Stimulated activated CD8-positive, alpha-beta memory T cell treated with anti-CD3 and anti-CD28 coated beads, Interleukin-4, amount 100 ng/mL, for 48 hours (primary cell): ENCODE measurements around the gene DNAAF3.
"Not testable (repeated sequence)": the region's sequence is repeated elsewhere in the genome, so short reads cannot be mapped to it uniquely, and the experiment has no call there.

Experiments used
- DNase-seq: peaks from one replicate; pipeline ENCODE4 v3.0.0-alpha.2; 2020

The DNAAF3 gene

DNA sequence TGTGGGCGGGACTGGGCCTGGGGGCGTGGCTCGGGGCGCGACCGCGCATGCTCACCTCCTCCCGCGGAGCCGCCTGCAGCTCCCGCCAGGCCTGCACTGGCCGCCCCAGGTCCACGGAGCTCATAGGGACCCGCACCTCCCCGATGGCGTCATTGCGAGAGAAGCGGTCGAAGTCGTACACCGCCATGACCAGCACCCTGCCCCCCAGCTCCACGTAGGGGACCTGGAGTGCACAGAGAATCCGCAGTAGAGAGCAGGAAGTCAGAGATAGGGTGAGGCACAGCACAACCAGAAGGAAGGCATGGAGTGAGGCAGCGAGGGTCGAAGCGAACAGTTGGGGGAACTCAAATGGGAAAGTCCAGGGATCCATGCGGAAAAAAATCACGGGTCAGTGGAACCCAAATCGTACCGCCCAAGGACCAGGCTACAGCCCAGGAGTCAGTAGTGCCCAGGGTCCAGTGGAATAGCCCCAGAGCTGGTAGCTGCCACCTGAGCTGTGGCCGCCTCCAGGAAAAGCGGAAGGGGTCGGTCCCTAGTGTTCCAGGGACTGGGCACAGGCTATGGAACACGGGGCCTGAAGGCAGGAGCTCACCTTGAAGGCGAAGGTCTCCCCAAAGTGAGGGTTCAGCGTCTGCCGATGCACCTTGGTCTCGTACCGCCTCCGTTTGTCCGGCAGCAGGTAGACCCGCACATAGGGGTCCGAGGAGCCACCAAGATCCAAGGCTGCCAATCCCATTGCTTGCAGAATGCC is 8.9 kb upstream of the DNAAF3 start:
- DNase-seq = peak; percentile 28

DNA sequence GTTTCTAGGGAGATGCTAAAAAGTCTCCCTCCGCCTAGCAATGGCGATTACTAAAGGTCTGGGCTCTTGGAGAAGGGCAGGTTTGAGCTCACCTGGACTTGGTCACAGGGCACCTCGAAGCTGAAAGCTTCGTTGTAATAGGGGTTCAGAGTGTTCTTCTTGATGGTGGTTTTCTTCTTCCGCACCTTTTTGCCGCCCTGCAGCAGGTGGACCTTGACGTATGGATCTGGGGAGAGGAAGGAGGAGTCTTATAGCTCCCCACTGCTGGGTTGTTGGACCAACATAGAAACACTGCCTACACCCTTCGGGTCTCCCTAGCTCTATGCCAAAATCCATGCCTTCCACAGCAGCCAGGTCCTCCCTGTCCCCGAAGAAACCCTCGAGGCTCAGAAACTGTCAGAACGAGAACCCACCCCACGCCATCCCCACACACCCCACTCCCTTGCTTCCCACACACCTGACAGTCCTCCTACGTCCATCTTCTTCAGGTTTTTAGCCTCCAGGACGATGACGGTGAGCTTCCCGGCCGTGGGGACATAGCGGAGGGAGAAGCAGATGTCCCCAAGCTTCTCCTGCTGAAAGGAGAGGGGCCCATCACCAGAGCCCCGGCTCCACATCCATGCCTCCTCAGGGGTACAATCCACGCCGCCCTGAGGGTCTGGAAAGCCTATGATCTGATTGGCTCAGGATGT is 8.2 kb upstream of the DNAAF3 start:
- DNase-seq = no peak

DNA sequence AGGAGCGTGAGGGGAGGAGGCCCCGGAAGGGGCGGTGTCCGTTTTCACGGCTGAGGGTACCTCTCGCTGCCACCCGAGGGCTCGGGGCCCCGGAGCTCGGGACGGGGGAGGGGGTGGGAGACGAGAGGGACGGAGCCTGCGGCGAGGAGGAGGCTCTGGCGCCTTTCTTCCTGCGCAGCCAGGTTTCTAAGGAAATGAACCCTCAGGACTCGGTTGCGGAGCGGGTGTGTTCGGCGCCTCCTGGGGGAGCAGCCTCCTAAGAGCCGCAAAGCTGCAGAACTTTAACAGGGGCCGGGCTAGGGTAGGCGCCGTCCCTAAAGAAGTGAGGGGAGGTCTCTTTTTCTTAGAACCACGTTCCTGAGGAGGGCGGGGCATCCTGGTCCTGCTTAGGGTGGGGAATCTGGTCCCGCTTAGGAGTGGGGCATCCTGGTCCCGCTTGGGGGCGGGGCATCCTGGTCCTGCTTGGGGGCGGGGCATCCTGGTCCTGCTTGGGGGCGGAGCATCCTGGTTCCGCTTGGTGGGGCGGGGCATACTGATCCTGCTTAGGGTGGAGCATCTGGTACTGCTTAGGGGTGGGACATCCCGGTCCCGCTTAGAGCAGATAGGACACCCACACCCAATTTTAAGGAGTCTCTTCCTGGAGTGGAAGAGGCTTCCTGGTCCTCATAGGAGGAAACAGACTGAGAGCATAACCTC is 7.4 kb upstream of the DNAAF3 start:
- DNase-seq = peak; percentile 83

DNA sequence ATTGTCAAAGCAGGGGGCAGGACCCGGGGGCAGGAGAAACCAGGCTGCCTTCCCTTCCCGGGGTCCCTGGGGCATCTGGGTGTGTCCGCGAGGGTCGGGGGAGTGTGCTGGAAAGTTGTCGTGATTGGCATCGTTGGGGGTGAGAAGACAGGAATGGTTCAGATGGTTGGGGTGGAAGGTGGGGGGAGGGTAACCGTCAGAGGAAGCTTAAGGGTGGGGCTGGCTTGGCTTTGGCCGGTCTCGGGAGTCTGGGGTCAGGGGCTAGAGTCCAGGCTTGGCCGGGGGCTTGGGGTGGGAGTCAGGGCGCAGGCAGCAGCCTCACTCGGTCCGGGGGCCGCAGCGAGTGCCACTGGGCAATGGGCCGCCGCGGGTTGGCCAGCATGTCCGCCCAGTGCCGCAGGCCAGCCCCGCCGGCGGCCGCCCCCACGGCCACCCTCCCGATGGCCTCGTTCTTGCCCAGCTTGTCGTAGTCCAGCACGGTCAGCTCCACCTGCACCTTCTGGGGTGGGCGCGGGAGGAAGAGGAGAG is 6.8 kb upstream of the DNAAF3 start:
- no peak for DNase-seq

DNA sequence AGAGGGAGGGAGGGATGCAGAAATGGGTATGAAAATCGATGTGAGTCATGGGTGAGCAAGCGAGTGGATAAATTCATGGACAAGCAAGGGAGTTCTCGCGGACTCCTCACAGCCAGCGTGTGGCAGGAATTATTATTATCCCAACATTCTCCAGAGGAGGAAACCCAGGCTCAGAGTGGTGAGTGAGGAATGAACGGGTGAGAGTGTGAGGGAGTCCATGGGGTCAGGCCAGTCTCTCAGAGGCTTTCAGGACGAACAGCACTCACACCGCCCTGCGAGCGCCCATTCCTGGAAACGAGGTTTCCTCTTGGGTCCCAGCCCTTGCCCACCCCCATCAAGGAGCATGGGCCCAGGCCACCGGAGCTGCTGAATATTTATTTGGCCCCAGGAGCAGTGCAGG is 6.3 kb upstream of the DNAAF3 start:
- no peak for DNase-seq

DNA sequence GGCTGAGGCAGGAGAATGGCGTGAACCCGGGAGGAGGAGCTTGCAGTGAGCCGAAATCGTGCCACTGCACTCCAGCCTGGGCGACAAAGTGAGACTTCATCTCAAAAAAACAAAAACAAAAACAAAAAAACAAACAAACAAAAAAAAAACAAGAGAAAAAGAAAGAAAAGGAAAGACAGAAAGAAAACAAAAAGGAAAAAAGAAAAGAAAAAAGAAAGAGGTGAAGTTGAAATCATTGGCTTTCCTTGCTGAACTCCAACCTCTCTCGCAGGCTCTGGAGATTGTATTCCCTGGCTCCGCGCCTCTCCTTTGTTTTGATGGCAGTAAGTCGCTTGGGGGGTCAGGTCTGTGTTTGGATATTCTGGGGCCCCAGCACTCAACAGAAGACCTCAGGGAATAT is 5.9 kb upstream of the DNAAF3 start:
- DNase-seq = not testable (repeated sequence)

DNA sequence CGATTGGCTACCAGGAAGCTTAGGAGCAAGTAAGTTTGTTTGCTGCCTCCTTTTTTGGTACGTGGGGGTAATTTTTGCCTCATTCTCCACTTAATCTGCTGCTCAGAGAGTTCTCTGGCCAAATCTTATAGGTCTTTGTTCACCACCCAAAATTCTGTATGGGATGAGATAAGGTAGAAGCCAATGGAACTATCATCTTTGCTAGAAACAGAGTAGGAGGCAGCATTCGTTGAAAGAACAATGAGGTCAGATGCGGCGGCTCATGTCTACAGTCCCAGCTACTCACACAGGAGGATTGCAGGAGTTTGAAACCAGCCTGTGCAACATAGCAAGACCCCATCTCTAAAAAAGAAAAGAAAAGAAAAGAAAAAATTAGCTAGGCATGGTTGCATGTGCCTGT is 5.0 kb upstream of the DNAAF3 start:
- no peak for DNase-seq

DNA sequence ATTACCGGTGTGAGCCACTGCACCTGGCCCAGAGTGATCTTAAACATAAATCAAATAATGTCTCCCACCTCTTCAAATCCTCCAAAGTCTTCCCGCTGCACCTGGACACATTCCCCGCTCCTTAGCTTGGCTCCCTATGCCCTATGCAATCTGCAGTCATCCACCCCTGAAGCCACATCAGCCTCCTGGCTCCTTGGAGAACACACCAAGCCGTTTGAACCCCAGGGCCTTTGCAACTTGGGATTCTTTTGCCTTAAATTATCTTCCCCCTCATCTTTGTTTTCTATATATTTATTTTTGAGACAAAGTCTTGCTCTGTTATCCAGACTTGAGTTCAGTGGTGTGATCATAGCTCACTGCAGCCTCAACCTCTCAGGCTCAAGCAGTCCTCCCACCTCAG is 2.7 kb upstream of the DNAAF3 start:
- no peak for DNase-seq

DNA sequence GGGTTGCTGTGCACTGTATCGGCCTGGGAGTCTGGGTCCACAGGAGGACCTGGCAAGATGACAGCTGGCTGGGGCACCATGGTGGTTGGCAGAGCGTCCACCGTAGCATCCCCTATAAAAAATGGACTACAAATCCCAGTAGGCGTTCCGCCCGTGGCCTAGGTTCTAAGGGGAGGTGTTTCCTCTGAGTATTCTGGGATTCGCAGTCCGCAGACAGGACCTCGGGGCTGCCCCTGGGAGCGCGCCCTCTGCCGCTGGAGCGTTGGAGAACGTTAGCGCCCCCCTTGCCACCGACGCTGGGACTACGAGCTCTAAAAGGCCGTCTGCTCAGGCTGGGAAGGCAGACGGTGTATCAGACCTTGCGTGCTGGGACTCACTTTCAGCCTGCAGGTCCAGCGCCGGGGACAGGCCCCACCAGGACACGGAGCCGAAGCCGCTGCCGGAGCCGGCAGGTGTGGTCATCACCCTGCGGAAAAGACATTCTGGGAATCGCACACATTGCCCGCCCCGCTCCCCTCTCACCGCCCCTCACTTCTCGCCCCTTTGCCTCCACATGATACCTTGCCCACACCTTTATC is 372 bp downstream of the DNAAF3 start:
- peak; percentile 72 for DNase-seq

DNA sequence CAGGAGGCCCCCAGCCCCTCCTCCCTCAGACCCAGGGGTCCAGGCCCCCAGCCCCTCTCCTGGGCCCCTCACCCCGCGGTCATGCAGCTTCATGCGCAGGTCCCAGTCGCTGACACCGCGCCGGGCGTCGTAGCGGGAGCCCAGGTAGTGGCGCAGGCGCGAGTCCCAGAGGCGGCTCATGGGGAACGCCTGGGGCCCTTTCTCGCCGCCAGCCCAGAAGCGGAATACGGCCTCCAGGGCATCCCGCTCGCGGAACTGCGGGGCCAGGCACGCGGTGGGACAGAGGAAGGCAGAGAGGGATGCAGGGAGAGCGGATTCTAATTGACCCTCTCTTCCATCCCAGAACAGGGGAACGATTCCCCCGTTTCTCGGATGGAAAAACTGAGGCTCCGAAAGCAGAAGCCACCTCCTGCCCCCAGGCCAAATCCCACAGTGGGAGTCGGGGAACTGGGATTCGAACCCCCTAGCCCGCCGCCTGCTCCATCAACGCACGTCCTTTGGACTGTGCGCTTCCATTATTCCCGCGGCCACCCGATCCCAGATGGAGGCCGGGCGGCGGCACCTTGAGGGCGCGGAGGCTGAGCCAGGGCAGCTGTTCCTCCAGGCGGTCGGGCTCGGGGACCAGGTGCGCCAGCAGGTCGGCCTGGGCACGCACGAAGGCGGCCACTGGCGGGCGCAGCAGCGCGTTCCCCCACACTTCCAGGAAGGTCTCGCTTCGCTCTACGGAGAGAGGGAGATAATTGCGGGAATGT is 4.7 kb downstream of the DNAAF3 start:
- no peak for DNase-seq

DNA sequence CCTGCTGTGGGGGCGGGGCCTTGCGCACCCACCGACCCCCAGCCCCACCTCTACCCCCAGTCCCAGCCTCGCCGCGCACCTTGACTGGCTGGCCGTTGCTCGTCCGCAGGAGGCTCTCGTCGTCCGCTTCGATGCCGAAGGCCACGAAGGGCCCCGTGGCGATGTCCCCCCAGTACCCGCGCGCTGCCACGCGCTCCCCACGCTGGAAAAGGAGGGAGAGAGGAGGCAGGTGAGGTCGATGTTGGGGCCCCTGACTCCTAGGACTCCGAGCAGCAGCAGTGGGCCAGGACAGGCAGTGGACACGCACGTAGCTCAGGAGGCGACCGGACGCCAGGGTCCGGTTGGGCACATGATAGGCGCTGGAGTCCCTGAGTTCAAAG is 5.4 kb downstream of the DNAAF3 start:
- no peak for DNase-seq

DNA sequence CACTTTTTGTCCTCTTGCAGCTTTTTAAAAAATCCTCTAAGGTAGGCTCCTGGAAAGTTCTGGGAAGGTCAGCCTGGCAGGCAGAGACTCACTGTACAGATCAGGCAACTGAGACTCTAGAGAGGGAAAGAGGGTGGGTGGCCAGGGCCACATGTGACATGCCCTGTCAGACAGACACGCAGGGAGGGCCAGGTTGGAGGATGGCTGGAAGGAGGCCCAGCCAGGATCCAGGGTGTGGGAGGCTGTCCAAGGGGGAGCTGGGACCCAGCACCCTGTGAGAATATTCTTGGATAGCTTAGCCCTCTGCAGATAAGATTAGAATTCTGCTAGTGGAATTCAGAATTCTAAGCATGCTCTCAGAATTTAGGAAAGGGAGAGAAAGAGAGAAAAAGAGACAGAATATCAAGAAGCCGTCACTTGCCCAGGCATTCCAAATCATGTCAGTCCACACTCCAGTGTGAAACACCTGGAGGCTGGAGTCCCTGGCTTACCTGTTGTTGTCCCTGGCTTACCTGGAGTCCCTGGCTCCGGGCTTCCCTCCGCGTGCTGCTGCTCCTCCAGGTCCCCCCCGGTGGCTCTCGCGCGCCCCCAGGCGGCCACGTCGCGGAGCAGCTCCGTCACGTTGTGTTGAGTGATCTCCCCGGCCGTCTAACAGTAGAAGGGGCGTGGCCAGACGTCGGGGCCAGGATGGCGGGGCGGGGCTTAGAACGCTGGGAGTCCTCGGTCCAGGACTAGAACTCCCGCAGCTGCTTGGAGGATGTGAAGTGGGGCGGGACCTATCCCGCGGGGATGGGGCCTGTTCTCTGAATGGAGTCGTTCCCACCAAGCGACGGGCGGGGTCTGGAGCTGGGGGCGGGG is 6.1 kb downstream of the DNAAF3 start:
- peak; percentile 96 for DNase-seq

DNA sequence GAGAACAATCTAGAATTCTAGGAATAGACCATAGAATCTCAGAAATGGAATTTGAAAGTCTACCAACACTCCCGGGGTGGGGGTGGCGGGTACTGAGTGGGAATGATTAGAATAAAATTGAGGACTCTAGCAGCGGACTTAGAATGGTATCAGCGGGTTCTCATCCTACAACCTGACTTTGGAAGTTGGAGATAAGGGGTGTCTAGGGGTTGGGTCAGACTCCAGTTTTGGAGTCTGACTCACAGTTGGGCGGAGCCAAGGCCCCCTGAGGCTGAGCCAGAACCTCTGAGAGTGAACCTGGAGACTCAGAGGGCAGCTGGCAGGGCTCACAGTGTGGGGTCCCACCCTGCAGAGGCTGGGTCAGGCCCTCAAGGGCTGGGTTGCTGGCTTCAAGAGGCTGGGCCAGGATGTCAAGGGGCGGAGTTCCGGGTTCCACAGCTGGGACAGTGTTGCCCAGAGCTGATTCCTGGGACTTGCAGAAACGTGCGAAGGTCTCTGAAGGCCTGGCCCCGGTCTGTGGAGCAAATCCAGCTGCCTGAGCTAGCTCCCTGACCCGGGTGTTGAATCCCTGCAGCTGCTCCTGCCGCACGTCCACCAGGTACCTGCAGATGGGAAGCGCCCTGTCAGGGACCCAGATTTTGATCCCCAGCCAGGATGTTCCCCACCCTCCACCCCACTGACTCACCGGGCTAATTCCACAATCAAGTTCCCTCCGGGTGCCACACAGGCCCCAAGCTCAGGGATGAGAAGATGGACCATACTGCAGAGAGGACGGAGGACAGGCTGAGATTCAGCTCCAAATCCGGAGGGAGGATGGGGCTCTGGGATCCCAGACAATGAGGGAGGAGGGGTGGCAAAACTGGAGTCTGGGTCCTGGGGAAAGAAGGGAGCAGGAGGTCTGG is 7.3 kb downstream of the DNAAF3 start:
- DNase-seq = peak; percentile 44

DNA sequence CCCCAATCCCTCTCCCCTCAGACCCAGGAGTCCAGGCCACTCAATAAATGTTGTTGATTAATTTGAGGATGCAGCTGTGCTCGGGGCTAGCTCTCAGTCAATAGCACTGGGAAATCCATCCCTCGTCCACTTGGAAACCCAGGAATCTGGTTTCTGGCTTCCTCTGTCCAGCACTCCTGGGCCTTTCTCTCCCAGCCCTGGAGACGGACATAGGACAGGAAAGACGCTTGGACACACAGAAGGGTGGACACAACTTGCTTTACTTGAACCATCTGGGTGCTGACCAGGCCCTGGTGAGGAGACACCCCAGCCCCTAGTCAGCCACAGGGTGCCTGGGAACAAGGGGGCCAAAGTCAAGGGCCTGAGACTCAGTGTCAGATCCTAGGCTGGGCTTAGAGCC is 8.0 kb downstream of the DNAAF3 start:
- DNase-seq = no peak

DNA sequence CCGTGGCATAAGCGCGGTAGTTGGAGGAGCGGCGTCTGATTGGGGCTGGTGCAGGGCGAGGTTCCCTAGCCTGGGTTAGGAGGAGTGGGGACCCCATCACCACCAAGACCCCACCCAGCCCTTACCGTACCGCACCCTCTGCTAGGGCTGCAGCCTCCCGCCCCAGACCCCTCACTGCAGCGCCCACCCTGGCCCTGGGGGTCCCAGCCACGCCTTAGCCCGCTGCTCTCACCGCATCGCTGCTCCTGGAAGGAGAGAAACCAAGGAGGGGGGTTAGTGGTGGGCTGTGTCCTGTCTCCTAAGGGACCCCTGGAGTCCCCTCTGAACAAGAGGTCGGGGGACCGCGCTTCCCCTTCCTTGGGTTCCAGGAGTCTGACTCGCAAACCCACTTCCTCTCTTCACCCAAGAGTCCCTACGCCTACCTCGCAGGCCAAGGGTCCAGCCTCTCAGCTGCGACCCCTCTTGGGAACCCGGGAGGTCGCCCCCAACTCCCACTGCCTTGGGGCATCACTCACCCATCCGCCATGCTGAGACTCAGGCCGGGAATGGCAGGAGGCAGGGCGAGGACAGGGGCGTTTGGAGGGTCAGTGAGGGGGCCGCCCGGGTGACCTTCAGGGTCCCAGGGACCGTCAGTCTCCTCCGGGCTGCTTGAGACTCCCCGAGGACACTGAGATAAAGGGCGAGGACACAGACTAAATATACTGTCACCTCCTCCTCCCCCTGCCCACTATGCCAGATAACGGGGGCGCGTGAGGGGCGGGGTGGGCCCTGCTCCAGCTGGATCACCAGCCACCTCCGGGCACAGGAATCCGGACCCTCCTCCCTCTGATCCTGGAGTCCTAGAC is 9.1 kb downstream of the DNAAF3 start, which contains the start of gene TNNI3:
TNNI3 (minus strand) TSS at position 669 of the 845 bp plus-strand sequence; CDS start at position 526, 143 bp downstream.
- no peak for DNase-seq

DNA sequence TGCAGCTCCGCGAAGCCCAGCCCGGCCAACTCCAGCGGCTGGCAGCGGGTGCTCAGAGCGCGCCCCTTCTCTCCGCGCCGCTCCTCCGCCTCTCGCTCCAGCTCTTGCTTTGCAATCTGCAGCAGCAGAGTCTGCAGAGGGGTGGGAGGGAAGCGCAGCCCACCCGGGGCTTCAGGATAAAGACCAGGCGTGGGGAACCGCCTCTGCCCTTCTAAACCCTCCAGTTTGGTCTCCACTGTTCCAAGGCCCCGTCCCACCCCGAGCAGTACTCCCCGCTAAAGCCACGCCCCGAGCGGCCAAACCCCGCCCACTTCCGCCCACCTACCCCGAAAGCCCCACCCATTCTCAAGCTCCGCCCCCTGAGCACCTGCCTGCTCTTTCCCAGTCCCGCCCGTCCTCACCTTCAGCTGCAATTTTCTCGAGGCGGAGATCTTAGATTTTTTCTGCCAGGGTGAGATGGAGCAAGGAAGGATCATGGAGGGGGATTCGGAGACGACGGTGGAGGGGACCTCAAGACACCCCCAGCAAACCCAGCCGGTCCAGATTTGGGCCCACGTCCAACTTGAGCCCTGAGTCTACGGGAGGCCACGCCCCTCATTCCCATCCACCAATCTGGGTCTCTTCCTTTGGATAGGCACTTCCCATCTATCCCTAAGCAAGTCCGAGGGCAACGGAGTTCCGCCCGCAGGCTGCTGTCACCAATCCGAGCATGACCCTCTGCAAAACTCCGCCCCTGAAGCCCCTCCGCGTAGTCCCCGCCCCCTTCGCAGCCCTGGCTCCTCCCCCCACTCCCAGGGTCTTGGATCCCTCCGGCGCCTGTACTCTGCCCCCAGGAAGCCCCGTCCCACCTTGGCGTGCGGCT is 10.0 kb downstream of the DNAAF3 start:
- peak; percentile 77 for DNase-seq

DNA sequence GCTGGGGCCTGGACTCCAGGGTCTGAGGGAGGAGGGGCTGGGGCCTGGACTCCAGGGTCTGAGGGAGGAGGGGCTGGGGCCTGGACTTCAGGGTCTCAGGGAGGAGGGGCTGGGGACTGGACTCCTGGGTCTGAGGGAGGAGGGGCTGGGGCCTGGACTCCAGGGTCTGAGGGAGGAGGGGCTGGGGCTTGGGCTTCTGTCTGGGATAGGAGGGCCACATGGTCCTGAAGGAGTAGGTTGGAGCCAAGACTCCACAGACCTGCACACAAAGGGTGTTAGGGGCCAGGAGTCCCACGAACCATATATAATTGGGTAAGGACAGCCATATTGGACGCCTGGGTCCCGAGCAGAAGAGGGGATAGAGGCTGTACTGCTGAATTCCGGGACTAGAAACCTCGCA is 10.6 kb downstream of the DNAAF3 start:
- not testable (repeated sequence) for DNase-seq

DNA sequence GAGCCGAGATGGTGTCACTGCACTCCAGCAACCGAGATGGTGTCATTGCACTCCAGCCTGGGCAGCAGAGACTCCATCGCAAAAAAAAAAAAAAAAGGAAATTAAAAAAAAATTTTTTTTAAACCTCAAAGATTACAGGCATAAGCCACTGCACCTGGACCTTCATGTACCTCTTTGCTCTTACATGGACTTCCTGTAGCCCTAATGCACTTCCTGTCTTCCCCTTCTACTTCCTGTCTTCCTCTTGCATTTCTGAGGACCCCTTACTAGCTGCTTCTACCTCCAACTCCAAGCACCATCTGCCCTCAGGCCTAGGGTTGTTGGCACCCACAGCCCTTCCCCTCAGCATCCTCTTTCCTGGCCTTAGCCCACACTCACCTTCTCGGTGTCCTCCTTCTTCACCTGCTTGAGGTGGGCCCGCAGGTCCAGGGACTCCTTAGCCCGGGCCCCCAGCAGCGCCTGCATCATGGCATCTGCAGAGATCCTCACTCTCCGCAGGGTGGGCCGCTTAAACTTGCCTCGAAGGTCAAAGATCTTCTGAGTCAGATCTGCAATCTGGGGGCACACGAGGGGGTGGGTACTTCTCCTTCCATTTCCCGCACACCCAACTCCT is 12.7 kb downstream of the DNAAF3 start:
- DNase-seq = no peak
